ENCODE results near the gene CD36.

The CD36 gene

GRCh38 chr7:80637911-80638765 is at the start of gene CD36:
Gene CD36, plus strand, starts transcription at chr7:80638642. Its CDS starts 8,099 bp downstream, at chr7:80646741.
- DNase-seq: no peak

- no peak for DNase-seq
Measured at GRCh38 chr7:80589631-80590030, 48.8 kb upstream of the CD36 start.

- no peak for DNase-seq
Measured at GRCh38 chr7:80591654-80592053, 46.8 kb upstream of the CD36 start.

- no peak for DNase-seq
Measured at GRCh38 chr7:80593869-80594586, 44.4 kb upstream of the CD36 start.

GRCh38 chr7:80596933-80597517 is 41.4 kb upstream of the CD36 start:
- no peak for DNase-seq

GRCh38 chr7:80597875-80598274 is 40.6 kb upstream of the CD36 start:
- no peak for DNase-seq

GRCh38 chr7:80600046-80600445 is 38.4 kb upstream of the CD36 start:
- no peak for DNase-seq

DNA sequence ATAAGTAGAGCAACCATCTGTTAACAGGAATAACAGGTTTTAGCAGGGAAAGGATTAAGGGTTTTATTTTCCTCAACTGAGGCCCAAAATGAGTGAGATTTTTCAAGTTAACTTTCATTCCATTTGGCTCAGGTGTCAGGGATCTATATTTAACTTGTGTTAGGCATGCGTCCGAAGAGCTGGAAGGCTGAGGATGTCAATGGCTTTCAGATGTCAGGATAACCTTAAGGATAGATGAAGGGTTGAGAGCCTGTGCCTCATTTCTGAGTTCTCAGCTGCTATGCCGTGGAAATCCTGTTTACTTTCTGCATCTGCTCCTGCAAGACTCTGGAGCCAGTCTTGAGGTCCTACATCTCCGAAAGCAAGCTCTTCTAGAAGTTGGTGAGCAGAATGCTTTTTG is 36.4 kb upstream of the CD36 start:
- DNase-seq: no peak

DNA sequence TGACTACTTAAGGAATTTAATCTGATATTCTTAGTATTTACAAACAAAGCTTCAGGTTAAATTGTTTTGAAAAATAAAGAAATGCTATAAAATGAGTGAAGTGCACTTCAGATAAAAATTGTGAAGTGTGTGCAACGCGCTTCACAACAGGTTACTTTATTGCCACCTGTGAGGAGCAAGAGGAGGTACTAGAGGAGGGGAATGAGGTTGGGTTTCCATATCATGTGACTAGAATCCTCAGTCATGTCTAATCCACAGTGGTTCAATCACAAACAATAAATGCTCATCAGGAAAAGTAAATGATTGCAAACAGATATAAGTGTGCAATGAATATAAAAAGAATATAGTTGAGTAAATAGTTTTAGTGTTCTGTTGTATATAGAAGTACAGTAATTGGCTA is 34.5 kb upstream of the CD36 start:
- DNase-seq: no peak

- DNase-seq: no peak
Measured at GRCh38 chr7:80604436-80604835, 34.0 kb upstream of the CD36 start.

GRCh38 chr7:80607136-80607535 is 31.3 kb upstream of the CD36 start:
- DNase-seq: no peak

DNA sequence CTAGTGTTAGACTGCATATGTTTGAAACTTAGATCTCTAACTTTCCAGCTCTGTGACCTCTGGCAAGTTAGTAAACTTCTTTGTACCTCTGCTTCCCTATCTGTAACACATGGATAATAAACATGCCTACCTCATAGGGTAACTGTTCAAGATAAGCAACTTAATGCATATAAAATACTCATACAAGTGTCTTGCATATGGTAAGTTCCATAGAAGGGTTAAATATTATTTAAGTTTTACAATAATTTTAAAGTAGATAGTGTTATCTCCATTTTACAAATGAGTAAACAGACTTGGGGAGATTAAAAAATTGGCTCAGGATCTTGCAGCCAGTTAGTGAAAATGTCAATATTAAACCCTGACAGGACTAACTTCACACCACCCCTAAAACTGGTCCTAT is 30.1 kb upstream of the CD36 start:
- no peak for DNase-seq

DNA sequence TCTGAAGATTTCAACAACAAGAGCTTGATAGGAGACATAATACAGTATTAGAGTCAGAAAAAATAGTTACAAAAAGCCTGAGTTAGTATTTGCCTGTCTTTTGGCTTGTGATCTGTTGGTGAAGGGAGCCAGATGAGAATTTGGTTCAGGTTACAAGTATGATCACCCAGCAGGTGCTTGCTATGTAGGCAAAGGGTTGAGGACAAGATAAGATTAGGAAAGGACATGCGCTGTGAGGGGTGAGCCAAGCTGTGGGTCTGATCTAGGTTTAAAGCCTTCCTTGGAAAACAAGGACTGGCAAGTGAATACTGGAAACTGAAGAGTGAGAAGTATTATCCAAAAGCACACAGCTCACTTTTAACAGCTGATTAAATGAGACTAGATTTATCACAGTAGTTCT is 28.7 kb upstream of the CD36 start:
- no peak for DNase-seq

DNA sequence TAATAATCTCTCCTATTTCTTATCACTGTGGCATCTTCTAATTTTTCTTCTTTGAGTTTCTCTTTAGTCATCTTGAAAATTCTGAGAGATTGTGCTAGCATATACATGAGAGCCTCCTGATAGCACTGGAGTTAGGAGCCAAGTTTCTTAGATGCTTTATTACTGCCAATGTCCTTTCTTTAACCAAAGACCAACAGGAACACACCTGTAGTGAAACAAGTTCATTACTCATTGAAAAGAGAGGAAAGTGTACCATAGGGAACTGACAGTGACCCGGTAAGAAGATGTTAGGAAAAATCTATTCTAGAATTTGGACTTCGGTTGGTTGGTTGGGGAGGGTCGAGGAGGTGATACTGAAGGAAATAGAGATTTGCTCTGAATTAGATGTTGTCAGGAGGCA is 27.1 kb upstream of the CD36 start:
- no peak for DNase-seq

- no peak for DNase-seq
Measured at GRCh38 chr7:80611779-80612178, 26.7 kb upstream of the CD36 start.

DNA sequence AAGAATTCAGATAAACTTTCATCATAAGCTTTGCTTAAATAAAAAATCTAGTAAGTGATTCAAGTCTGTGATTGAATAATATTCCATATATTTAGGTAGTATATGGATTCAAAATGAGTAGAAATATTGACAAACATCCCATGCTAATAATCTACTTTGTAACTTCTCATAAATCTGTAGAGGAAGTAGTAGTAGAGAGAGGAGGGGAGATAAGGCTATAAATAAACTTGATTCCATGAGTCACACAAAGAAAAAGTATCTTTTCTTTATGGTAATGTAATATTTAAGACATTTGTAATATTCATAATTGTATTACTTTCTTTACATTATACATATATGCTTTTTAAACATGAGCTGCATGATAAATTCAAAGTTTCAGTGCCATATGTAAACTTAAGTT is 25.6 kb upstream of the CD36 start:
- no peak for DNase-seq

DNA sequence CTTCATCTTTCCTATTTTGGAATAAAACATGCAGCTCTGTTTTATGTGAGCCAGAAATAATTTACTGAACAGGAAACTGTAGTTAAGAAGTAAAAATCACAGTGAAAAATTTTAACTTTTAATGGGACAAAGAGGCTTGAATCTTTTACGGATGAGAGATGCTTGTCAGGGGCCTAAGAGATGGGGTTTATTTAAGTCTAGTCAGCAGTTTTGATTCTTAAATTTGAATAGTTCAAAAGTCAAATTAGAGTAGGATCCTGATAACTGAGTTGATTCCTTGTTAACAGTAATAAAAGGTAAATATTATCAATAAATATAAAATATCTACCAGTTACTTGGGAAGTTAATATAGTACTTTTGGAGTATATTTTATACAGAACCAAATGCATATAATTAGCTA is 24.9 kb upstream of the CD36 start:
- no peak for DNase-seq

GRCh38 chr7:80614851-80615271 is 23.6 kb upstream of the CD36 start:
- DNase-seq: no peak

DNA sequence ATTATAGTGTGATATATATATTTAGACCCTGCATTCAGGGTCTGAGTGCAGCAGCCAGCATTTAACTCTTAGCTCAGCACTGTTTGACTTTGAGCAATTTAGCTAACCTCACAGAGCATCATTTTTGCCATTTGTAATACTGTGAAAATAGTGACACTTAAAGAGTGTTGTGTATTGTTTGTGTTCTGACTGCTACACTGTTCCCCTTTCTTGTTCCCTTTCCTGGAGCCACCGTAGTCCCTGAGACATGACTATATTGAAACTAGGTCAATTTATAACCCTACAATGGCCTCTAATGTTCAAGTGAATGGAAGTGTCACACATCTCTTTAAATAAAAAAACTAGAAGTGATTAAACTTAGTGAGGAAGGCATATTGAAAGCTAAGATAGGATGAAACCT is 20.3 kb upstream of the CD36 start:
- no peak for DNase-seq

DNA sequence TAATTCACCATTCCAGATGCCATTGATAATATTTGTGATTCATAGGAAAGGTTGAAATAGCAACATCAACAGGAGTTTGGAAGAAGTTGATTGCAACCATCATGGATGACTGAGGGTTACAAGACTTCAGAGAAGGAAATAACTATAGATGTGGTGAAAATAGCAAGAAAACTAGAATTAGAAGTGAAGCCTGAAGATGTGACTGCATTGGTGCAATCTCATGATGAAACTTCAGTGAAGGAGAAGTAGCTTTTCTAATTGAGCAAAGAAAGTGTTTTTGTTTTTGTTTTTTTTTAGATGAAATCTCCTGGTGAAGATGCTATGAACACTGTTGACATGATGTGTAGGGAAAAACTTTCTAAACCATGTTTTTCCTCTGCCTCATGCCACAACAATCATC is 18.7 kb upstream of the CD36 start:
- DNase-seq: no peak

DNA sequence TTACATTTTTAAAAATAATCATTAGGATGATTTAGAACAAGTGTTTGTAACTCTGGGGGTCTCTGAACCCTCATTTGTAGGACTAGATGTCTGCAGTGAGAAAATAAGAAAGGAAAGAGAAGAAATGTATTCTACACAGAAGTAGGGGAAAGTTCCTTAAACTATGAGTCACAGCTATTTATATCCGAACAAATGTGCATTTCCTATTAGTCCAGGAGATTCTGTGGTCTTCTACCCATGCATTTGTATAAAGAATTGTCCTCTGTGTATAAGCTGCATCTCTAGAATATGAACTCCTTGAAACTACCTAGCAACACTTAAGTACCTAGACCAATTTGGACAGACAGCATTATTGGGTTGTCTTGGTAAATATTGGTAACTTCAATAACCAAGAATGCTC is 15.9 kb upstream of the CD36 start:
- no peak for DNase-seq

GRCh38 chr7:80623503-80624252 is 14.8 kb upstream of the CD36 start:
- no peak for DNase-seq

GRCh38 chr7:80624763-80625162 is 13.7 kb upstream of the CD36 start:
- DNase-seq: no peak
